ENCODE data around the gene AMHR2.

The AMHR2 gene

GRCh38 chr12:53465679-53466078 is 42.0 kb downstream of the AMHR2 start:
- DNase-seq (ENCODE audit: low spot score): no peak
- Histone ChIP-seq H3K9me3 (ENCODE audit: severe bottlenecking) (no peaks in the 10 kb centered on the region), H3K4me1 (ENCODE audit: insufficient read depth, poor library complexity, severe bottlenecking) (peaks cover 22% of the 10 kb centered on the region), H3K4me3 (ENCODE audit: severe bottlenecking) (no peak overlapping the region), H3K27me3 (ENCODE audit: insufficient read depth, poor library complexity, severe bottlenecking) (no peaks in the 10 kb centered on the region), H3K27ac (ENCODE audit: poor library complexity, severe bottlenecking) (no peak overlapping the region), H3K36me3 (ENCODE audit: low read depth) (peaks cover 99% of the 10 kb centered on the region)
- no peak for TF ChIP-seq CTCF (IDR thresholded peaks at IDR 0.05; ENCODE audit: poor library complexity, severe bottlenecking)
- no peak for ATAC-seq (ENCODE audit: low read depth)

- Histone ChIP-seq H3K27me3 (ENCODE audit: insufficient read depth, poor library complexity, severe bottlenecking) (no peaks in the 10 kb centered on the region), H3K9me3 (ENCODE audit: severe bottlenecking) (no peaks in the 10 kb centered on the region), H3K4me3 (ENCODE audit: severe bottlenecking) (no peak overlapping the region), H3K4me1 (ENCODE audit: insufficient read depth, poor library complexity, severe bottlenecking) (peaks cover 22% of the 10 kb centered on the region), H3K36me3 (ENCODE audit: low read depth) (peaks cover 97% of the 10 kb centered on the region), H3K27ac (ENCODE audit: poor library complexity, severe bottlenecking) (no peak overlapping the region)
- no peak for DNase-seq (ENCODE audit: low spot score)
- ATAC-seq (ENCODE audit: low read depth): peak; percentile 65
- TF ChIP-seq CTCF (IDR thresholded peaks at IDR 0.05; ENCODE audit: poor library complexity, severe bottlenecking): no peak
These were observed 43.0 kb downstream of the AMHR2 start for GRCh38 chr12:53466640-53467039.

- Histone ChIP-seq H3K36me3 (ENCODE audit: low read depth) (peaks cover 97% of the 10 kb centered on the region), H3K4me1 (ENCODE audit: insufficient read depth, poor library complexity, severe bottlenecking) (peaks cover 22% of the 10 kb centered on the region), H3K27me3 (ENCODE audit: insufficient read depth, poor library complexity, severe bottlenecking) (no peaks in the 10 kb centered on the region), H3K4me3 (ENCODE audit: severe bottlenecking) (no peak overlapping the region), H3K9me3 (ENCODE audit: severe bottlenecking) (no peaks in the 10 kb centered on the region), H3K27ac (ENCODE audit: poor library complexity, severe bottlenecking) (no peak overlapping the region)
- no peak for ATAC-seq (ENCODE audit: low read depth)
- no peak for TF ChIP-seq CTCF (IDR thresholded peaks at IDR 0.05; ENCODE audit: poor library complexity, severe bottlenecking)
- no peak for DNase-seq (ENCODE audit: low spot score)
These were observed 43.4 kb downstream of the AMHR2 start for GRCh38 chr12:53467082-53467481.

- ATAC-seq (ENCODE audit: low read depth) (no peak), DNase-seq (ENCODE audit: low spot score) (no peak)
- Histone ChIP-seq H3K27me3 (ENCODE audit: insufficient read depth, poor library complexity, severe bottlenecking) (no peaks in the 10 kb centered on the region), H3K36me3 (ENCODE audit: low read depth) (peaks cover 97% of the 10 kb centered on the region), H3K9me3 (ENCODE audit: severe bottlenecking) (no peaks in the 10 kb centered on the region), H3K4me1 (ENCODE audit: insufficient read depth, poor library complexity, severe bottlenecking) (peaks cover 22% of the 10 kb centered on the region), H3K4me3 (ENCODE audit: severe bottlenecking) (no peak overlapping the region), H3K27ac (ENCODE audit: poor library complexity, severe bottlenecking) (no peak overlapping the region)
- TF ChIP-seq CTCF (IDR thresholded peaks at IDR 0.05; ENCODE audit: poor library complexity, severe bottlenecking): no peak
These were observed 44.2 kb downstream of the AMHR2 start for GRCh38 chr12:53467880-53468279.

GRCh38 chr12:53468282-53468681 is 44.6 kb downstream of the AMHR2 start:
- Histone ChIP-seq H3K27me3 (ENCODE audit: insufficient read depth, poor library complexity, severe bottlenecking) (no peaks in the 10 kb centered on the region), H3K4me3 (ENCODE audit: severe bottlenecking) (no peak overlapping the region), H3K9me3 (ENCODE audit: severe bottlenecking) (no peaks in the 10 kb centered on the region), H3K4me1 (ENCODE audit: insufficient read depth, poor library complexity, severe bottlenecking) (peaks cover 22% of the 10 kb centered on the region), H3K36me3 (ENCODE audit: low read depth) (peaks cover 97% of the 10 kb centered on the region), H3K27ac (ENCODE audit: poor library complexity, severe bottlenecking) (no peak overlapping the region)
- DNase-seq (ENCODE audit: low spot score): no peak
- no peak for TF ChIP-seq CTCF (IDR thresholded peaks at IDR 0.05; ENCODE audit: poor library complexity, severe bottlenecking)
- no peak for ATAC-seq (ENCODE audit: low read depth)

Measured in RWPE2 (cell line).